Measurements from ENCODE around the gene TPRN. TPM values are rescaled to one million over a fixed set of nuclear protein-coding genes. Genes with fewer than 3 reads are reported as not detected.

TPRN gene
- total and polyA plus RNA-seq, 7 donors, result 3.0 to 80.5 (median 4.6) TPM

- no peak for DNase-seq
- intact Hi-C loops (cut with DNase I), result no loop called here
- WGBS, 2 donors, result 51 to 68% methylated on average over 19 of the region's 19 CpGs
- no peak for TF ChIP-seq EP300 (IDR thresholded peaks at IDR 0.05)
- TF ChIP-seq, protein P1, sequence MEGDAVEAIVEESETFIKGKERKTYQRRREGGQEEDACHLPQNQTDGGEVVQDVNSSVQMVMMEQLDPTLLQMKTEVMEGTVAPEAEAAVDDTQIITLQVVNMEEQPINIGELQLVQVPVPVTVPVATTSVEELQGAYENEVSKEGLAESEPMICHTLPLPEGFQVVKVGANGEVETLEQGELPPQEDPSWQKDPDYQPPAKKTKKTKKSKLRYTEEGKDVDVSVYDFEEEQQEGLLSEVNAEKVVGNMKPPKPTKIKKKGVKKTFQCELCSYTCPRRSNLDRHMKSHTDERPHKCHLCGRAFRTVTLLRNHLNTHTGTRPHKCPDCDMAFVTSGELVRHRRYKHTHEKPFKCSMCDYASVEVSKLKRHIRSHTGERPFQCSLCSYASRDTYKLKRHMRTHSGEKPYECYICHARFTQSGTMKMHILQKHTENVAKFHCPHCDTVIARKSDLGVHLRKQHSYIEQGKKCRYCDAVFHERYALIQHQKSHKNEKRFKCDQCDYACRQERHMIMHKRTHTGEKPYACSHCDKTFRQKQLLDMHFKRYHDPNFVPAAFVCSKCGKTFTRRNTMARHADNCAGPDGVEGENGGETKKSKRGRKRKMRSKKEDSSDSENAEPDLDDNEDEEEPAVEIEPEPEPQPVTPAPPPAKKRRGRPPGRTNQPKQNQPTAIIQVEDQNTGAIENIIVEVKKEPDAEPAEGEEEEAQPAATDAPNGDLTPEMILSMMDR (IDR thresholded peaks at IDR 0.05), result no peak
- no peak for TF ChIP-seq POLR2A (IDR thresholded peaks at IDR 0.05)
- no peak for TF ChIP-seq POLR2AphosphoS5 (IDR thresholded peaks at IDR 0.05)
- Histone ChIP-seq H3K9me3 (no peaks in the 10 kb centered on the region), H3K27ac (no peak overlapping the region), H3K27me3 (peaks cover 51 to 90% (median 77%) of the 10 kb centered on the region in 3 donors), H3K4me1 (peaks cover 0 to 27% (median 24%) of the 10 kb centered on the region in 4 donors), H3K36me3 (no peaks in the 10 kb centered on the region), H3K4me3 (no peak overlapping the region)
Measured at GRCh38 chr9:137157618-137158415, 42.7 kb downstream of the TPRN start.

GRCh38 chr9:137156567-137157375 is 43.8 kb downstream of the TPRN start:
- 4 to 8% methylated on average over 65 of the region's 65 CpGs for WGBS, 2 donors
- Histone ChIP-seq H3K36me3 (no peaks in the 10 kb centered on the region), H3K27ac (no peak overlapping the region), H3K4me3 (no peak overlapping the region), H3K27me3 (peaks cover 41 to 80% (median 67%) of the 10 kb centered on the region in 3 donors), H3K4me1 (peaks cover 0 to 16% (median 14%) of the 10 kb centered on the region in 4 donors), H3K9me3 (no peaks in the 10 kb centered on the region)
- no peak for TF ChIP-seq EP300 (IDR thresholded peaks at IDR 0.05)
- no peak for TF ChIP-seq POLR2AphosphoS5 (IDR thresholded peaks at IDR 0.05)
- TF ChIP-seq, protein P1 (IDR thresholded peaks at IDR 0.05), result no peak
- TF ChIP-seq POLR2A (IDR thresholded peaks at IDR 0.05), result no peak
- intact Hi-C loops (cut with DNase I), result no loop called here
- no peak for DNase-seq

DNA sequence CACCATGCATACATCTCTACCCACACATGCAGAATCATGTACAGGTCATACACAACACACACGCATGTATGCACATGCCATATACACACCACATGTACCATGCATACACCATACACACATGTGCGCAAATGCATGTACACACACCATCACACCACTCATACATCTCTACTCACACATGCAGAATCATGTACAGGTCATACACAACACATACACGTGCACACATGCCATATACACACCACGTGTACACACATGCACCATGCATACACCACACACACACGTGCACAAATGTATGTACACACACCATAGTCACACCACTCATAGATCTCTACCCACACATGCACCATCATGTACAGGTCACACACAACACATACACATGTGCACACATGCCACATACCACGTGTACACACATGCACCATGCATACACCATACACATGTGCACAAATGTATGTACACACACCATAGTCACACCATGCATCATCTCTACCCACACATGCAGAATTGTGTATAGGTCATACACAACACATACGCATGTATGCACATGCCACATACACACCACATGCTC is 47.6 kb downstream of the TPRN start:
- WGBS, 2 donors, result 90 to 93% methylated on average over 7 of the region's 7 CpGs
- Histone ChIP-seq H3K27ac (no peak overlapping the region), H3K27me3 (peaks cover 13 to 67% (median 40%) of the 10 kb centered on the region in 3 donors), H3K4me3 (no peak overlapping the region), H3K4me1 (peaks cover 0 to 14% (median 7%) of the 10 kb centered on the region in 4 donors), H3K9me3 (no peaks in the 10 kb centered on the region), H3K36me3 (no peaks in the 10 kb centered on the region)
- no peak for DNase-seq
- TF ChIP-seq POLR2A (IDR thresholded peaks at IDR 0.05) (no peak), EP300 (IDR thresholded peaks at IDR 0.05) (no peak), POLR2AphosphoS5 (IDR thresholded peaks at IDR 0.05) (no peak)
- TF ChIP-seq, protein P1 (IDR thresholded peaks at IDR 0.05), result no peak
- intact Hi-C loops (cut with DNase I), result no loop called here

DNA sequence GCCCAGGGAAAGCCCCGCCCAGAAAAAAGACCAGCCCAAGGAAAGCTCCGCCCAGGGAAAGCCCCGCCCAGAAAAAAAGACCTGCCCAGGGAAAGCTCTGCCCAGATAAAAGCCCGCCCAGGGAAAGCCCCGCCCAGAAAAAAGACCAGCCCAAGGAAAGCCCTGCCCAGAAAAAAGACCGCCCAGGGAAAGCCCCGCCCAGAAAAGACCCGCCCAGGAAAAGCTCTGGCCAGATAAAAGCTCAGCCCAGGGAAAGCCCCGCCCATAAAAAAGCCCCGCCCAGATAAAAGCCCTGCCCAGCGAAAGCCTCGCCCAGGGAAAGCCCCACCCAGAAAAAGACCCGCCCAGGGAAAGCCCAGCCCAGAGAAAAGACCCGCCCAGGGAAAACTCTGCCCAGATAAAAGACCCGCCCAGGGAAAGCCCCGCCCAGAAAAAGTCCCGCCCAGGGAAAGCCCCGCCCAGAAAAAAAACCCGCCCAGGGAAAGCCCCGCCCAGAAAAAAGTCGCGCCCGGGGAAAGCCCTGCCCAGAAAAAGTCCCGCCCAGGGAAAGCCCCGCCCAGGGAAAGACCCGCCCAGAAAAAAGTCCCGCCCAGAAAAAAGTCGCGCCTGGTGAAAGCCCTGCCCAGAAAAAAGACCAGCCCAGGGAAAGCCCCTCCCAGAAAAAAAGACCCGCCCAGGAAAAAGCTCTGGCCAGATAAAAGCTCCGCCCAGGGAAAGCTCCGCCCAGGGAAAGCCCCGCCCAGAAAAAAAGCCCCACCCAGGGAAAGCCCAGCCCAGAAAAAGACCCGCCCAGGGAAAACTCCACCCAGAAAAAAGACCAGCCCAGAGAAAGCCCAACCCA is 49.7 kb downstream of the TPRN start:
- WGBS, 2 donors, result 18 to 35% methylated on average over 34 of the region's 34 CpGs
- H3K27me3 ChIP-seq, result peaks cover 3 to 67% (median 40%) of the 10 kb centered on the region in 3 donors

More for the DNA sequence above, 49.7 kb downstream of the TPRN start:
- no peak for TF ChIP-seq POLR2A (IDR thresholded peaks at IDR 0.05)
- TF ChIP-seq POLR2AphosphoS5 (IDR thresholded peaks at IDR 0.05), result no peak
- TF ChIP-seq, protein P1 (IDR thresholded peaks at IDR 0.05), result no peak
- no peak for TF ChIP-seq EP300 (IDR thresholded peaks at IDR 0.05)
- peaks cover 0 to 5% (median 0%) of the 10 kb centered on the region in 4 donors for H3K4me1 ChIP-seq
- H3K4me3 ChIP-seq, result no peak overlapping the region
- intact Hi-C loops (cut with DNase I), result no loop called here
- H3K36me3 ChIP-seq, result no peaks in the 10 kb centered on the region
- H3K27ac ChIP-seq, result no peak overlapping the region
- no peak for DNase-seq
- no peaks in the 10 kb centered on the region for H3K9me3 ChIP-seq

All from sigmoid colon (tissue), 7 donors.